GM23338 (cell line): Measurements from ENCODE around the gene PER1.

Experiments used
- EZH2 ChIP-seq: fragments of 200-600 bp; sonication (generic); IDR thresholded peaks from one replicate; pipeline ENCODE4 v1.8.0; 2017; ENCODE audit warnings: antibody characterized with exemption, mild to moderate bottlenecking, low read depth; ENCODE audit not compliant: unreplicated experiment
- EZH2phosphoT487 ChIP-seq: fragments of 200-600 bp; sonication (generic); IDR thresholded peaks from one replicate; pipeline ENCODE4 v1.8.1; 2018; ENCODE audit warnings: antibody characterized with exemption; ENCODE audit not compliant: unreplicated experiment
- JUNB ChIP-seq: IDR thresholded peaks from one replicate; pipeline ENCODE4 v1.6.1; 2016; ENCODE audit warnings: antibody characterized with exemption; ENCODE audit not compliant: unreplicated experiment
- NANOG ChIP-seq: IDR thresholded peaks from 2 replicates; pipeline ENCODE4 v1.6.1; 2016; ENCODE audit warnings: antibody characterized with exemption, borderline replicate concordance
- POLR2AphosphoS5 ChIP-seq: IDR thresholded peaks from 2 replicates; pipeline ENCODE4 v1.6.1; 2016; ENCODE audit warnings: antibody characterized with exemption, low read depth
- STAT1 ChIP-seq: IDR thresholded peaks from one replicate; pipeline ENCODE4 v1.6.1; 2016; ENCODE audit warnings: antibody characterized with exemption; ENCODE audit not compliant: unreplicated experiment
- ZNF114 ChIP-seq: fragments of 250-450 bp; sonication (Bioruptor Pico); IDR thresholded peaks from 2 replicates; pipeline ENCODE4 v1.5.0; 2020; ENCODE audit warnings: mild to moderate bottlenecking, moderate library complexity
- ZNF331 ChIP-seq: fragments of 250-450 bp; sonication (Bioruptor Pico); IDR thresholded peaks from 2 replicates; pipeline ENCODE4 v1.5.0; 2020; ENCODE audit warnings: low read depth, mild to moderate bottlenecking, moderate library complexity
- TF ChIP-seq, protein P1 (sequence below), 2 experiments: fragments of 200-600 bp in 1 of 2; sonication (generic) in 1 of 2; conservative IDR thresholded peaks; 2 replicates each; pipeline versions ENCODE4 v1.5.1 to v1.6.1; 2016 to 2017; ENCODE audit warnings: antibody characterized with exemption in 2 of 2, low read depth in 2 of 2, mild to moderate bottlenecking in 2 of 2, moderate library complexity in 1 of 2
- TF ChIP-seq, protein P2 (sequence below): IDR thresholded peaks from one replicate; pipeline ENCODE4 v1.6.1; 2018; ENCODE audit warnings: antibody characterized with exemption; ENCODE audit not compliant: unreplicated experiment
- TF ChIP-seq, protein P3 (sequence below): fragments of 250-450 bp; sonication (Bioruptor Pico); IDR thresholded peaks from 2 replicates; pipeline ENCODE4 v1.5.0; 2020; ENCODE audit warnings: mild to moderate bottlenecking, moderate library complexity

DNA sequence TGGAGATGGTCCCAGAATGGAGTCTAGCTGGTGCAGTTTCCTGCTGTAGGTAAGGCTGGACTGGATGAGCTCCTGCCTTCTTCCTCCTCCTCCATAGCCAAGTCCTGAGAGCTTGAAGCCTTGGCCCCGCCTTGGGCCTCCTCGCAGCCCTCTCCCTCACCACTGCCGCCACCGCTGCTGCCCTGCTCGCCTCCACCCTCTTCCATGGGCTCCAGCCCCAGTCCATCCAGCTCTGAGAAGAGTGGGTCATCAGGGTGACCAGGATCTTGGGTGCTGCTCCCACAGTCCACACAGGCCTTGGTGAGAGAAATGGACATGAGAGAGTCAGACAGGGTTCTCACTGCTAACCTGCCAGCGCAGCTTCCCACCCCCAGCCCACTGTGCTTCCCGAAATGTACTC lies 11.2 kb downstream of the PER1 start:
- TF ChIP-seq EZH2 (no peak), NANOG (no peak), ZNF331 (CRISPR knock-in tag) (no peak), EZH2phosphoT487 (no peak), POLR2AphosphoS5 (no peak), ZNF114 (no peak), STAT1 (no peak), JUNB (no peak)
- TF ChIP-seq, protein P1, sequence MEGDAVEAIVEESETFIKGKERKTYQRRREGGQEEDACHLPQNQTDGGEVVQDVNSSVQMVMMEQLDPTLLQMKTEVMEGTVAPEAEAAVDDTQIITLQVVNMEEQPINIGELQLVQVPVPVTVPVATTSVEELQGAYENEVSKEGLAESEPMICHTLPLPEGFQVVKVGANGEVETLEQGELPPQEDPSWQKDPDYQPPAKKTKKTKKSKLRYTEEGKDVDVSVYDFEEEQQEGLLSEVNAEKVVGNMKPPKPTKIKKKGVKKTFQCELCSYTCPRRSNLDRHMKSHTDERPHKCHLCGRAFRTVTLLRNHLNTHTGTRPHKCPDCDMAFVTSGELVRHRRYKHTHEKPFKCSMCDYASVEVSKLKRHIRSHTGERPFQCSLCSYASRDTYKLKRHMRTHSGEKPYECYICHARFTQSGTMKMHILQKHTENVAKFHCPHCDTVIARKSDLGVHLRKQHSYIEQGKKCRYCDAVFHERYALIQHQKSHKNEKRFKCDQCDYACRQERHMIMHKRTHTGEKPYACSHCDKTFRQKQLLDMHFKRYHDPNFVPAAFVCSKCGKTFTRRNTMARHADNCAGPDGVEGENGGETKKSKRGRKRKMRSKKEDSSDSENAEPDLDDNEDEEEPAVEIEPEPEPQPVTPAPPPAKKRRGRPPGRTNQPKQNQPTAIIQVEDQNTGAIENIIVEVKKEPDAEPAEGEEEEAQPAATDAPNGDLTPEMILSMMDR (conservative IDR thresholded peaks at IDR 0.05; ENCODE audit: low read depth in 2 of 2), result no peak
- TF ChIP-seq, protein P2, sequence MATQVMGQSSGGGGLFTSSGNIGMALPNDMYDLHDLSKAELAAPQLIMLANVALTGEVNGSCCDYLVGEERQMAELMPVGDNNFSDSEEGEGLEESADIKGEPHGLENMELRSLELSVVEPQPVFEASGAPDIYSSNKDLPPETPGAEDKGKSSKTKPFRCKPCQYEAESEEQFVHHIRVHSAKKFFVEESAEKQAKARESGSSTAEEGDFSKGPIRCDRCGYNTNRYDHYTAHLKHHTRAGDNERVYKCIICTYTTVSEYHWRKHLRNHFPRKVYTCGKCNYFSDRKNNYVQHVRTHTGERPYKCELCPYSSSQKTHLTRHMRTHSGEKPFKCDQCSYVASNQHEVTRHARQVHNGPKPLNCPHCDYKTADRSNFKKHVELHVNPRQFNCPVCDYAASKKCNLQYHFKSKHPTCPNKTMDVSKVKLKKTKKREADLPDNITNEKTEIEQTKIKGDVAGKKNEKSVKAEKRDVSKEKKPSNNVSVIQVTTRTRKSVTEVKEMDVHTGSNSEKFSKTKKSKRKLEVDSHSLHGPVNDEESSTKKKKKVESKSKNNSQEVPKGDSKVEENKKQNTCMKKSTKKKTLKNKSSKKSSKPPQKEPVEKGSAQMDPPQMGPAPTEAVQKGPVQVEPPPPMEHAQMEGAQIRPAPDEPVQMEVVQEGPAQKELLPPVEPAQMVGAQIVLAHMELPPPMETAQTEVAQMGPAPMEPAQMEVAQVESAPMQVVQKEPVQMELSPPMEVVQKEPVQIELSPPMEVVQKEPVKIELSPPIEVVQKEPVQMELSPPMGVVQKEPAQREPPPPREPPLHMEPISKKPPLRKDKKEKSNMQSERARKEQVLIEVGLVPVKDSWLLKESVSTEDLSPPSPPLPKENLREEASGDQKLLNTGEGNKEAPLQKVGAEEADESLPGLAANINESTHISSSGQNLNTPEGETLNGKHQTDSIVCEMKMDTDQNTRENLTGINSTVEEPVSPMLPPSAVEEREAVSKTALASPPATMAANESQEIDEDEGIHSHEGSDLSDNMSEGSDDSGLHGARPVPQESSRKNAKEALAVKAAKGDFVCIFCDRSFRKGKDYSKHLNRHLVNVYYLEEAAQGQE, result no peak
- TF ChIP-seq, protein P3, sequence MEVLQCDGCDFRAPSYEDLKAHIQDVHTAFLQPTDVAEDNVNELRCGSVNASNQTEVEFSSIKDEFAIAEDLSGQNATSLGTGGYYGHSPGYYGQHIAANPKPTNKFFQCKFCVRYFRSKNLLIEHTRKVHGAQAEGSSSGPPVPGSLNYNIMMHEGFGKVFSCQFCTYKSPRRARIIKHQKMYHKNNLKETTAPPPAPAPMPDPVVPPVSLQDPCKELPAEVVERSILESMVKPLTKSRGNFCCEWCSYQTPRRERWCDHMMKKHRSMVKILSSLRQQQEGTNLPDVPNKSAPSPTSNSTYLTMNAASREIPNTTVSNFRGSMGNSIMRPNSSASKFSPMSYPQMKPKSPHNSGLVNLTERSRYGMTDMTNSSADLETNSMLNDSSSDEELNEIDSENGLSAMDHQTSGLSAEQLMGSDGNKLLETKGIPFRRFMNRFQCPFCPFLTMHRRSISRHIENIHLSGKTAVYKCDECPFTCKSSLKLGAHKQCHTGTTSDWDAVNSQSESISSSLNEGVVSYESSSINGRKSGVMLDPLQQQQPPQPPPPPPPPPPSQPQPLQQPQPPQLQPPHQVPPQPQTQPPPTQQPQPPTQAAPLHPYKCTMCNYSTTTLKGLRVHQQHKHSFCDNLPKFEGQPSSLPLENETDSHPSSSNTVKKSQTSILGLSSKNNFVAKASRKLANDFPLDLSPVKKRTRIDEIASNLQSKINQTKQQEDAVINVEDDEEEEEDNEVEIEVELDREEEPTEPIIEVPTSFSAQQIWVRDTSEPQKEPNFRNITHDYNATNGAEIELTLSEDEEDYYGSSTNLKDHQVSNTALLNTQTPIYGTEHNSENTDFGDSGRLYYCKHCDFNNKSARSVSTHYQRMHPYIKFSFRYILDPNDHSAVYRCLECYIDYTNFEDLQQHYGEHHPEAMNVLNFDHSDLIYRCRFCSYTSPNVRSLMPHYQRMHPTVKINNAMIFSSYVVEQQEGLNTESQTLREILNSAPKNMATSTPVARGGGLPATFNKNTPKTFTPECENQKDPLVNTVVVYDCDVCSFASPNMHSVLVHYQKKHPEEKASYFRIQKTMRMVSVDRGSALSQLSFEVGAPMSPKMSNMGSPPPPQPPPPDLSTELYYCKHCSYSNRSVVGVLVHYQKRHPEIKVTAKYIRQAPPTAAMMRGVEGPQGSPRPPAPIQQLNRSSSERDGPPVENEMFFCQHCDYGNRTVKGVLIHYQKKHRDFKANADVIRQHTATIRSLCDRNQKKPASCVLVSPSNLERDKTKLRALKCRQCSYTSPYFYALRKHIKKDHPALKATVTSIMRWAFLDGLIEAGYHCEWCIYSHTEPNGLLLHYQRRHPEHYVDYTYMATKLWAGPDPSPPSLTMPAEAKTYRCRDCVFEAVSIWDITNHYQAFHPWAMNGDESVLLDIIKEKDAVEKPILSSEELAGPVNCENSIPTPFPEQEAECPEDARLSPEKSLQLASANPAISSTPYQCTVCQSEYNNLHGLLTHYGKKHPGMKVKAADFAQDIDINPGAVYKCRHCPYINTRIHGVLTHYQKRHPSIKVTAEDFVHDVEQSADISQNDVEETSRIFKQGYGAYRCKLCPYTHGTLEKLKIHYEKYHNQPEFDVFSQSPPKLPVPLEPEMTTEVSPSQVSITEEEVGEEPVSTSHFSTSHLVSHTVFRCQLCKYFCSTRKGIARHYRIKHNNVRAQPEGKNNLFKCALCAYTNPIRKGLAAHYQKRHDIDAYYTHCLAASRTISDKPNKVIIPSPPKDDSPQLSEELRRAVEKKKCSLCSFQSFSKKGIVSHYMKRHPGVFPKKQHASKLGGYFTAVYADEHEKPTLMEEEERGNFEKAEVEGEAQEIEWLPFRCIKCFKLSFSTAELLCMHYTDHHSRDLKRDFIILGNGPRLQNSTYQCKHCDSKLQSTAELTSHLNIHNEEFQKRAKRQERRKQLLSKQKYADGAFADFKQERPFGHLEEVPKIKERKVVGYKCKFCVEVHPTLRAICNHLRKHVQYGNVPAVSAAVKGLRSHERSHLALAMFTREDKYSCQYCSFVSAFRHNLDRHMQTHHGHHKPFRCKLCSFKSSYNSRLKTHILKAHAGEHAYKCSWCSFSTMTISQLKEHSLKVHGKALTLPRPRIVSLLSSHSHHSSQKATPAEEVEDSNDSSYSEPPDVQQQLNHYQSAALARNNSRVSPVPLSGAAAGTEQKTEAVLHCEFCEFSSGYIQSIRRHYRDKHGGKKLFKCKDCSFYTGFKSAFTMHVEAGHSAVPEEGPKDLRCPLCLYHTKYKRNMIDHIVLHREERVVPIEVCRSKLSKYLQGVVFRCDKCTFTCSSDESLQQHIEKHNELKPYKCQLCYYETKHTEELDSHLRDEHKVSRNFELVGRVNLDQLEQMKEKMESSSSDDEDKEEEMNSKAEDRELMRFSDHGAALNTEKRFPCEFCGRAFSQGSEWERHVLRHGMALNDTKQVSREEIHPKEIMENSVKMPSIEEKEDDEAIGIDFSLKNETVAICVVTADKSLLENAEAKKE, result no peak
